ENCODE measurements around the gene CCR8.

Gene CCR8

GRCh38 chr3:39329493-39329892 lies at the start of gene CCR8:
TSS of gene CCR8 (plus strand) at chr3:39329709. CDS start at chr3:39332332, 2,623 bp downstream.
- DNase-seq (ENCODE audit: low spot score): no peak

DNA sequence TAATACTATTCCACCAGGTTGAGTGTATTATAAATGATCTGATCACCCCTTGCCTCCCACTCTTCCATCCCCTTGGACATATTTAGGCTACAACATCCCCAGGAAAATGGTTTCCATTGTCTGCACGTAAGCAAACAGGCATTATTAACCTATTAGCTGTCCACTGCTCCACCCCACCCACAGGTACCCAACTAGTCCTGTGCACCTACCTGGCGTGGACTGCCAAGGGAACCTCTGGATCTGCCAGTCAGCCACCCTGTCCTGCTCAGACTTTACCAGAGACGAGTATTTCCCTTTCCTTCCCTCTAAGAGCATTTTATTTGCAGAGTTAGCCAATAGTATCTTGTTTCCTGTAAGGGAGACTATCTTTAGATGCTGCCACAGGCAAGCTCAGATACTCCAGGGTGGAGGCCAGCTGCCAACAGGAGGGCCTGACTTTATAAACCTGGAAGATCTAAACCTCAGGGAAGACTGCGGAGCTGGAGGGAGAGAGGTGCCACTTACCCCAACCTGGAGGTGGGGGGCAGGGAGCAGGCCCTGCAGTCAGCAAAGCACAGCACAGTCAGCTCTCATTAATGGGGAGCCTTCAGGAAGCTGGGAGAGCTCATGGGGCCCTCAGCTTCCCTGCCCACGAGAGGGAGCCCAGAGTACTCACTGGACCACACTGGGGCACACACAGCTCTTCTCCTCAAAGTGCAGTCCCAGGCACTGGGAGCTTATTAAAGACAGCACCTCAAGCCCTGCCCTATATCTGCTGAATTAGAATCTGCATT lies 49.6 kb upstream of the CCR8 start, which contains the start of gene CX3CR1:
Gene CX3CR1, minus strand, starts transcription at position 292 of the 773 bp plus-strand sequence. CDS start 13,527 bp downstream, outside the sequence.
- peak; percentile 30 for DNase-seq (ENCODE audit: low spot score)

GRCh38 chr3:39280571-39280970 lies 48.9 kb upstream of the CCR8 start:
- peak; percentile 57 for DNase-seq (ENCODE audit: low spot score)

- peak; percentile 37 for DNase-seq (ENCODE audit: low spot score)
Observed at GRCh38 chr3:39281533-39281932, 48.0 kb upstream of the CCR8 start.

DNA sequence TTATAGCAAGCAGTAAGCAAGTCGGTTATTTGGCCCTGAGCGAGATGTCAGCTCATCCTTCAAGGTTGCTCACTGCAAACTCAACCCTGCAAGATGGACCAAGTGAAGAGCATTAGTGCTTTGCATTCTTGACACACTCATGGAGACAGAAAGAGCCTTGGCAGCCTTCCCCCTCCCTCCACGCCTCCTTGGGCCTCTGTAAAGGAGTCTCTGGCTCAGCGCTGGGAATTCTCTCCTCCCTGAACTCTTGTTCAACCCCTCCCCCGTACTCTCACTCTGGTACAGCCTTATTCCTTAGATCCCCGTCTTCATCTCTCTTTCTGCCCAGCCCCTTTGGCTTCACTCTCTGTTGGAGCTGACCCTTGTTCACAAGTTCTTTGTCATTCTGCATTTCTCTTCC lies 47.5 kb upstream of the CCR8 start:
- DNase-seq (ENCODE audit: low spot score): peak; percentile 26

DNA sequence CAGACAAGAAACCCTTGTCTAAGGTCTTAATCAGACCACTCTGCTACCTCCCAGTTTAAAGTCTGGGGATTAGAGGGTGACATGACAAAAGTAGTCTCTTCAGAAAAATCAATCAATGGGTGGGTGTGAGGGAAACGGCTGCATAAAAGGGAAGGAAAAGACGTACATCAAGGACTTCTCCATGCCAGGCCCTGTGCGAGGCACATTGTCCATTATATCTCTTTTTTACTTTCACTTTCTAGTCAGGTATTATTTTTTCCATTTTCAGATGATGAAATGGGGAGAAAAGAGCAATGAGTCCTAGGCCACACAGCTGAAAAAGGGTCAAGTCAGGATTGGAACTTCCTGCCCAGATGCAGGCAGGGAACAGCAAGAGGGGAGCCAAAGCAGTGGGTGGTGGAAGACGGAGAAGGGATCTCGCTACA lies 45.0 kb upstream of the CCR8 start:
- peak; percentile 11 for DNase-seq (ENCODE audit: low spot score)

DNA sequence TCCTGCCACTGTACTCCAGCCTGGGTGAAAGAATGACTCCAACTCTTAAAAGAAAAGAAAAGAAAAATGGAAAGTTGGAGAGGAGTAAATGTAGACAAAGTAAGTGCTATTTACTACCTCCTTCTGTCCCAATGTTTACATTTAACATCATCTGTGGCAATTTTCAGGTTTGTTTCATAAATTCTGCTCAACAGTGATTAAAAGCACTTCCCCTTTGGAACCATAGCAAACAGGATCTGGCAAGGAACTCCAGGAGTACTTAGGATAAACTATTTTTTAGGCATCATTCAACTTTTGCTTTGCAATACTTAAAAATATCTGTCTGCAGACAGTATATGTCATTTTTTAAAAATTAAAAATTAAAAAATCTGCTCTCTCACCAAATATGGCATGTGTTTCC lies 44.2 kb upstream of the CCR8 start:
- no peak for DNase-seq (ENCODE audit: low spot score)

DNA sequence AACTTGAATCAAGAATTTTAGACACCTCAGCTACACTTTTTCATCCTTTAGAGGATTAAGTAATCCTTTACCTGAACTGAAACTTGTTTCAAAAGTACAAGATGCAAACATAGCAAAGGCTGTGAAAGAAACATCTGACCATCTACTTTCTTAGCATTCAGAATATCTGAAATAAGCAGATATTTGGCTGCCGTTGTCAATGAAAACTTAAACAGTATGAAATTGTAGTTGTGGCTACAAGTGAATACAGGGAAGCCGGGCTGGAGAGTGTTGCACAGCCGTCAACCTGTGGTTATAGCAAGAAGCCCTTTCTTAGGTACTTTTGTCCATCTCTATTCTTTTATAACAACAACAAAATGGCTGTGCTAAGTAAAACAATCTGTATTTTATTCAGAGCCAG lies 42.7 kb upstream of the CCR8 start:
- DNase-seq (ENCODE audit: low spot score): no peak

DNA sequence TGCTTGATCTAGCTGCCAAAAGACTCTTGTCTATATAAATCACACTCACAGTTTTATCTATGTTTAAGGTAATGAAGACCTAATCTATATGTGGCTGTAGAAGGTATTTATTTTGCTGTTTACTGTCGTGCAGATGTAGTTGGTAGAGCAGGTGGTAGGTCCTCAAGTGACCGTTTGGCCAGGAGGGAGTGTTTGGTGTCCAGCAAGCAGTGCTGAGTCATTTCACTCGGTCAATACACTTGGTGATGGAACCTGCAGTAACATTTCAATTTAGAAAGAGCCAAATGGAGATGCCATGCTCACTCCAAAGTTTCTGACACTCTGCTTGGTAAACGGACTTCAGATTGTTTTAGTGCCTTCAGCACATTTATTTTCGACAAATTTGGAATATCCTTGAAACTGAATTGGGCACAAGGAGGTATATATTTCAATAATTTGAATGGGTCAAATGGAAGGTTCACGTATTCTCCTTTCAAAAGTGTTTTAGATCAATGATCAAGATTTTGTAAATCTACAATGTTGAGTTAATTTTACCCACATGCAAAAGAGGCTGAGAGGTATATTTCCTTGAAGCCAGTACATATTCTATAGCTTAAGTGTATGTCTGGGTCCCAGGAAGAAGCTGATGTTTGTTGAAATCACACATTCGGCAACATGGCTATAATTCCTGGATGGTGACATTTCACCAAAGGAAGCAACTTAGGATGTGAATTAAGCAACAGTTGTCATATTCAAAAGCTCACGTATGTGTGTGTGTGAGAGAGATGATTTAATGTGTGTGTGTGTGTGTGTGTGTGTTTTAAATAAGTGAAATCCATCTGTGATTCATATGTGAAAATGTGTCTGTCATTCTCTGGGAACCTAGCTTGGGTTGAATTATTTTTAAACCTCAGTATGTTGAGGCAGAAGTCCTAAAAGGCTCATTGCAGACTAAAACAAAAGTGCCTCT lies 42.0 kb upstream of the CCR8 start:
- peak; percentile 42 for DNase-seq (ENCODE audit: low spot score)

DNA sequence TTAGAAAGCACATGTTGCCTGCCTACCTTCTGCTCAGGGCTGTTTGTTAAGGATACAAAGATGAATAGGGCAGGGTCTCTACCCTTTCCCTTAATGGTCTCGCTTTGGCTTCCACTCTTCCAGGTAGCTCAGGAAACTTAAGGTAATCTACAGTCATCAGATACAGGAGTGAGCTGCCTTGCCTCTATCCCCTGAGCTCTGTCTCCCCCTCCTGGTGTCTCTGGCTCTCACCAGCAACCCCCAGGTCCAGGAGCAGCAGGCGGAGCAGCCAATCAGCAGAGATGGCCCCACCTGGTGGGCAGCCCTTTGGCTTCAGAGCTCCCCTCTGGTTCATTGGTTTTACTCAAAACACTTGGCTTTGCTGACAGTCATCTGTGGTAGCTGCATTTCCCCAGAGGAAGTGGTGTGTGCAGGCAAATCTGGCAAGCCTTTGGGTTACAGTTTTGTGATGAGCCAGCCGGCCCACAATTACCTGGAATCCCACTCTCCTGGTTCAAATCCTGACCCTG lies 41.2 kb upstream of the CCR8 start:
- peak; percentile 79 for DNase-seq (ENCODE audit: low spot score)

GRCh38 chr3:39289107-39289506 lies 40.4 kb upstream of the CCR8 start:
- peak; percentile 8 for DNase-seq (ENCODE audit: low spot score)

- DNase-seq (ENCODE audit: low spot score): no peak
Observed at GRCh38 chr3:39290255-39290654, 39.3 kb upstream of the CCR8 start.

- DNase-seq (ENCODE audit: low spot score): peak; percentile 77
Observed at GRCh38 chr3:39291903-39292329, 37.6 kb upstream of the CCR8 start.

DNA sequence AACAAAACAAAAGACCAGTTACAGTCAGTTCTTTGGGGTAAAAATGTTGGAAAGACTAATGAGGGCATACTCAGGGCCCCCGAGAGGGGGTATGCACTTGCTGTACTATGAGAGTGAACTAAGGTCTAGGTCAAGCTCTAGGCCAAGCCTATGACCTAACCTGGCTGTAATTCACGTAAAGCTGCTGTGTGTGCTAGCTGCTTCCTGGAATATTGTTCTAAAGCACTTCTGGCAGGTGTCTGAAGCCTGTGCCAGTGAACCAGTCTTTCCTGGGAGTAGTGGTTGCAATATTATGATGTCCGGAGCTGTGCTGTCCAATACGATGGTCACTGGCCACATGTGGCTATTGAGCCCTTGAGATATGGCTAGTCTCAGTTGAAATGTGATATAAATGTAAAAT lies 36.5 kb upstream of the CCR8 start:
- DNase-seq (ENCODE audit: low spot score): no peak

- no peak for DNase-seq (ENCODE audit: low spot score)
Observed at GRCh38 chr3:39294446-39295183, 34.9 kb upstream of the CCR8 start.

DNA sequence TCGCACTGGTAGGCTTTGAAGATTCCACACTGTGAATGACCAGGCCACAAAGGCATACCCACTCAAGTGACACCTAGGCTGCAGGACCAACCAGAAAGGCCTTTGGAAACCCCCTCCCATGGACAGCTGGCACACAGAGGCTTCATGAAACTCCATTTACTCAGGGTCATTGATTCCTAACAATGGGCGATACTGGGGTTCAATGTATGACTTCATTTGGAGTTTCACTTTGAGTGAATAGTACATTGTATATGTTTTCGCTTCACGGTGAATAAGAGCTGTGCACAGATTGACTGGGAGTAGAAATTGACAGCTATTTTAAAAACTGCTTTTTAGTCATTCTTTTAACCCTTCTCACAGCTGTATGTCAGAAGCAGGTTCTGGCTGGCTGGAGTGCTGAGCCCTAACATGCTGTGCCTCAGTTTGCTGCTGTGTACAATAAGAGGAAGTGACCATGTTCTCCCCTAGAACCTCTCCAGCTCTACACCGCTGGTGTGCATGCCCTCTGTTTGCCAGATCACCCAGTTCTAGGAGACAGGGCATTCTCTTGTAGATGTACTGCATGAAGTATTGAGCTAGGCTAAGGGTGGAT lies 34.2 kb upstream of the CCR8 start:
- no peak for DNase-seq (ENCODE audit: low spot score)

GRCh38 chr3:39296197-39297077 lies 33.1 kb upstream of the CCR8 start:
- DNase-seq (ENCODE audit: low spot score): no peak

- DNase-seq (ENCODE audit: low spot score): no peak
Observed at GRCh38 chr3:39299279-39299678, 30.2 kb upstream of the CCR8 start.

- DNase-seq (ENCODE audit: low spot score): no peak
Observed at GRCh38 chr3:39302178-39302577, 27.3 kb upstream of the CCR8 start.

GRCh38 chr3:39313289-39313688 lies 16.2 kb upstream of the CCR8 start:
- no peak for DNase-seq (ENCODE audit: low spot score)

All from left forelimb (tissue), 1 donor.